GM12873 (cell line): ENCODE measurements around the gene SAP30BP.

Experiments
- CTCF ChIP-seq: IDR thresholded peaks from 2 replicates; pipeline ENCODE4 v1.5.1; 2012; ENCODE audit warnings: low read depth, mild to moderate bottlenecking, moderate library complexity, low read length, control low read depth; ENCODE audit not compliant: insufficient read depth; ENCODE audit errors: missing control alignments

The SAP30BP gene

GRCh38 chr17:75757086-75757681 lies 90.0 kb downstream of the SAP30BP start:
- TF ChIP-seq CTCF, result no peak
